GM08714 (cell line): ENCODE data around the gene HKDC1.
"Not testable (repeated sequence)": the region's sequence is repeated elsewhere in the genome, so short reads cannot be mapped to it uniquely, and the experiment has no call there.

Experiments
- H3K4me3 ChIP-seq: fragments of 200-500 bp; sonication (Bioruptor generic); 2 replicates; pipeline ENCODE4 v1.5.1; 2014; ENCODE audit warnings: mild to moderate bottlenecking, low read length, inconsistent platforms
- ZNF274 ChIP-seq: IDR thresholded peaks from 2 replicates; pipeline ENCODE4 v1.6.1; 2012; ENCODE audit warnings: mild to moderate bottlenecking, low read depth, low read length

HKDC1 gene

DNA sequence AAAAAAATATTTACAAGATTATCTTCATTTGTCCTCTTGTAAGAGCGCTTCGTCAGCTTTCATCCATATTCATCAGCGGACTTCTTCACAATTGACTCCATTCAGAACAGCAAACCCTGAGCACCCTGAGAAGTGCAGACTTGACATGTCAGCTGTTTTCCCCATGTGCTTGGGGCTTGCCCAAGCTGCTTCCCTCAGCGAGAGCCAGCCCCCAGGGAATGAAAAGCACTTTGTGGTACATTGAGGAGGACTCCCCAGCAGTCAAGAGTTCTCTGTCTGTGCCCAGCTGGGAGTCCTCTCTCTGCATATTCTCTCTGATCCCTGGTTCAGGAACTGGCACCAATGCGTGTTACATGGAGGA lies 22.7 kb downstream of the HKDC1 start:
- H3K4me3 ChIP-seq: no peak overlapping the region
- TF ChIP-seq ZNF274: no peak

DNA sequence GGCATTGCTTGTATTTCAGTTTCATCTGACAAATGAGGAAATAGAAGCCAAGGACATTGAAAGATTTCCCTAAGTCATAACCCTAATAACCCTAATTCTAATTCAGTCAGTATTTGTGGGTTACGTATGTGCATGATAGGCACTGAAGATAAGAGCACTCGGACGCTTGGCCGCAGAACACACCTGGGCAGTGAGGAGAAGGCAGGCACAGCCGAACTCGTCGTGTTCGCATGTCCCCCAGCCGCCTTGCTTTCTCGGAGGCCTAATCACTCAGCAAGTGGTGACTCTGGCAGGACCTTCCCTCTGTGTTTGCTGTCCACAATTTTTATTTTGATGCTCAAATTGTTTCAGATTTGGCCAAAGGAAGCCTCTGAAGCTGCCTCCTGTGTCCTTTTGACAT lies 23.7 kb downstream of the HKDC1 start:
- H3K4me3 ChIP-seq: no peak overlapping the region
- TF ChIP-seq ZNF274: no peak

- no peak for TF ChIP-seq ZNF274
- no peak overlapping the region for H3K4me3 ChIP-seq
These were observed 25.9 kb downstream of the HKDC1 start for GRCh38 chr10:69246036-69246435.

DNA sequence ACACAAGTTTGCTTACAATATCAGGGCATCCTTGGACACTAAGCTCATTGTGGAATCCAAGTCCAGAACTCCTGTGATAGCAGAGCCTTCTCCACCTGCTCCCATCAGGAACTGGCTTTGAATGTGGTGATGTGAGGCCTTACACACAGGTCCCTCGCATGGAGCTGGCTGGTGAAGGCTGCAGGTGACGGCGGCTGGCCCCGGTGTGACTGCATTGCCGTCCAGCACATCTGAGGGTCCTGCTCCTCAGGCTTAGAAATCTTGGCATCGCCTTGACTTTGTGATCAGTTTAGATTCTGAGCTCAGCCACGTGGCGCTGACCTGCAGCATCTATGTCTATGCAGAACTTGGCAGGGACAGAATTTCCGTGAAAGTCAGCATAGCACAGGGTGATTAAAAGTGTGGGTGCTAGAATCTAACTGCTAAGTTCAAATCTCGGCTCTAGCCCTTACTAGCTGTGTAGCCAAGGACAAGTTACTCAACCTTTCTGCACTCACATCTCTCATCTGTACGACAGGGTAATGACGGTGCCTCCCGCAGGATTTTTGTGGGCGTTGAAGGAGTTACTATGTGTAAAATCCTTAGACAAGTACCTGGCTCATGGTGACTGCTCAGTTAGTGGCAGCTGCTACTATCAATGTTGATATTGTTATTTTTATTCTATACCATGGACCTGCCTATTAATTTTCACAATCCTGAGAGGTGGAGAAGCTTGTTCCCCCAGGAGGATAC lies 26.6 kb downstream of the HKDC1 start:
- TF ChIP-seq ZNF274: no peak
- no peak overlapping the region for H3K4me3 ChIP-seq

DNA sequence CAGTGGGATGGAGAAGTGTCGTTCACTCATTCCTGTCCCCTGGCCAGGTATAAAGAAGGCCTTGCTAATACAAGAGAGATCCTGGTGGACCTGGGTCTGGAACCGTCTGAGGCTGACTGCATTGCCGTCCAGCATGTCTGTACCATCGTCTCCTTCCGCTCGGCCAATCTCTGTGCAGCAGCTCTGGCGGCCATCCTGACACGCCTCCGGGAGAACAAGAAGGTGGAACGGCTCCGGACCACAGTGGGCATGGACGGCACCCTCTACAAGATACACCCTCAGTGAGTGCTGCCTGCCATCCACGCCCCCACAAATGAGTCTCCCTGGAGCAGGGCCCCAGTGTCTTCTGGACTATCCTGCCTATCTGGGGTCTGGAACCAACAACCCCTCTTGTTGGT lies 27.2 kb downstream of the HKDC1 start:
- no peak for TF ChIP-seq ZNF274
- H3K4me3 ChIP-seq: no peak overlapping the region

DNA sequence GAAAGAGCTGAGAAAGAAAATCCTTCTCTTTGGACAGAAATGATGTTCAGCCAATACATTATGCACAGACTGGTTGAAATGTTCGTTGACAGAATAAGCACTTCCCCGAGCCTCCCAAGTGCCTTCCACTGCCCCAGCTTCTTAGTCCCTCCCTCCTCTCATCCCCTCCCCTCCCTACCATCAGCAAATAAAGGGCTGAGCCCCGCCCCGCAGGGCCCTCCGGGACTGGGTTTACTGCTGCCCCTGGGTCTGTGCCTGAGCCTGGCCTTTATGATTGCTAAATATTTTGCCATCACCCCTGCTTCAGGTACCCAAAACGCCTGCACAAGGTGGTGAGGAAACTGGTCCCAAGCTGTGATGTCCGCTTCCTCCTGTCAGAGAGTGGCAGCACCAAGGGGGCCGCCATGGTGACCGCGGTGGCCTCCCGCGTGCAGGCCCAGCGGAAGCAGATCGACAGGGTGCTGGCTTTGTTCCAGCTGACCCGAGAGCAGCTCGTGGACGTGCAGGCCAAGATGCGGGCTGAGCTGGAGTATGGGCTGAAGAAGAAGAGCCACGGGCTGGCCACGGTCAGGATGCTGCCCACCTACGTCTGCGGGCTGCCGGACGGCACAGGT lies 28.1 kb downstream of the HKDC1 start:
- no peak for TF ChIP-seq ZNF274
- H3K4me3 ChIP-seq: no peak overlapping the region

DNA sequence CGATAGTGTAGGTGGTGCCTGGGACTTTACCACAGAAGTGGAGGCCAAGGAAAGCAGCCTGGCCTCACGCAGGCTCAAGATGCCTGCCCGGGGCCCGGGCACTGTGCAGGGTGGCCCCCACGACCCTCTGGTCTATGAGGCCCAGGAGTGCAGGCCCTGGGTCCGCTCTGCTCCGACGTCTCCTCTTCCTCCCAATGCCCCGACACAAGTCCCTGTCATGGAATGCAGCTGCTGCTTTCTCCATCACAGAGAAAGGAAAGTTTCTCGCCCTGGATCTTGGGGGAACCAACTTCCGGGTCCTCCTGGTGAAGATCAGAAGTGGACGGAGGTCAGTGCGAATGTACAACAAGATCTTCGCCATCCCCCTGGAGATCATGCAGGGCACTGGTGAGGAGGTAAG lies 29.9 kb downstream of the HKDC1 start:
- TF ChIP-seq ZNF274: no peak
- H3K4me3 ChIP-seq: no peak overlapping the region

- not testable (repeated sequence) for H3K4me3 ChIP-seq
These were observed 31.3 kb downstream of the HKDC1 start for GRCh38 chr10:69251417-69251816.

DNA sequence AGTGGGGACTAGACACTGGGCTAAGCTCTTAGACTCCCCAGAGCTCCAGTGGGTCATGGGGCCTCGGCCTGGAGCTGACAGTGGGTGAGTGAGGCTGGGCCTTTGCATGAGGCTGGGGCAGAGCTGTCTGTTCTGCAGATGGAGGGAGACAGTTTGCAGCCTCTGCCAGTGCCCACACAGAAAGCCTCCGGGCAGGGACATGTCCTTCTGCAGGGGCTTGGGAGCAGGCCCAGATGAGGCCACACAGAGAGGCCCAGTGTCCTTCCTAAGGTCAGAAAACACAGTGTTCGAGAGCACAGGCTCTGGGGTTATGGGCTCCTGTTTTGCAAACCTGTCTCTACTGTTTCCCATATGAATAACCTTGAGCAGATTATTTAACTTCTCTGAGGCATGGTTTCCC lies 33.0 kb downstream of the HKDC1 start:
- no peak for TF ChIP-seq ZNF274
- no peak overlapping the region for H3K4me3 ChIP-seq

DNA sequence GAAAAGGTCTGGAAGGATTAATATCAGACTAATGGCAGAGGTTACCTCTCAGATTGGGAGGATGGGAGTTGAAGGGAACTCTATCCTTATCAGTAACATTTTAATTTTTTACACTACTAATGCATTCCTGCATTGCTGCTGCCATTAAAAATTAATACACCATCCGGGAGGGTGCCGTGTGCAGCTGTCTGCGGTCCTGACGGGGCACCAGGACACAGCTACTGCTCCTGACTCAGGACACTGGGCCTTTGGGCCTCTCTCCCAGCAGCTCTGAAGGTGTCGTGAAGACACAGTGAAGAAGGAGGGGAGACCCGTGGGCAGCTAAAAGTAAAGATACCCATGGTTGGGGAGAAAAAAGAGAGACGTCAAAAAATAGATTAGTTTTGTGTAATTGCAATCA lies 34.7 kb downstream of the HKDC1 start:
- TF ChIP-seq ZNF274: no peak
- H3K4me3 ChIP-seq: no peak overlapping the region

- no peak for TF ChIP-seq ZNF274
These were observed 39.6 kb downstream of the HKDC1 start for GRCh38 chr10:69259547-69260243.

GRCh38 chr10:69261184-69261583 lies 41.1 kb downstream of the HKDC1 start:
- no peak for TF ChIP-seq ZNF274

More at GRCh38 chr10:69259547-69260243, 39.6 kb downstream of the HKDC1 start:
- H3K4me3 ChIP-seq: no peak overlapping the region

GRCh38 chr10:69262292-69262751 lies 42.2 kb downstream of the HKDC1 start:
- no peak overlapping the region for H3K4me3 ChIP-seq
- TF ChIP-seq ZNF274: no peak

More at GRCh38 chr10:69261184-69261583, 41.1 kb downstream of the HKDC1 start:
- H3K4me3 ChIP-seq: no peak overlapping the region

- H3K4me3 ChIP-seq: no peak overlapping the region
- no peak for TF ChIP-seq ZNF274
These were observed 45.4 kb downstream of the HKDC1 start for GRCh38 chr10:69265521-69265920.
